Activated CD4-positive, alpha-beta memory T cell treated with anti-CD3 and anti-CD28 coated beads, Interleukin-2, amount 10 ng/mL, durations not matched to agents 7 days and 5 days (primary cell): Measurements from ENCODE around the gene PSTK. TPM values are rescaled to one million over a fixed set of nuclear protein-coding genes. Genes with fewer than 3 reads are reported as not detected.

Source experiments
- CTCF ChIA-PET: fragments of 350-600 bp; sonication (Branson Sonifier 250); formaldehyde crosslinking; loops from one replicate; lab custom pipeline; 2021; ENCODE audit warnings: antibody characterized with exemption, inconsistent platforms; lab: Charles Lee
- POLR2A ChIA-PET: fragments of 350-600 bp; sonication (Branson Sonifier 250); formaldehyde crosslinking; loops from one replicate; lab custom pipeline; 2021; ENCODE audit warnings: antibody characterized with exemption; lab: Charles Lee
- DNase-seq: peaks from one replicate; pipeline ENCODE4 v3.0.0-alpha.2; 2020
- H3K27ac Mint-ChIP-seq: one replicate; pipeline ENCODE4 v1.8.0; 2021; ENCODE audit warnings: mild to moderate bottlenecking, mixed read lengths
- H3K27me3 Mint-ChIP-seq: one replicate; pipeline ENCODE4 v1.8.0; 2021; ENCODE audit warnings: mixed read lengths
- H3K36me3 Mint-ChIP-seq: one replicate; pipeline ENCODE4 v1.8.0; 2021; ENCODE audit warnings: low read depth, mixed read lengths
- H3K4me1 Mint-ChIP-seq: one replicate; pipeline ENCODE4 v1.8.0; 2021; ENCODE audit warnings: mixed read lengths
- H3K4me3 Mint-ChIP-seq: one replicate; pipeline ENCODE4 v1.8.0; 2021; ENCODE audit warnings: mild to moderate bottlenecking, mixed read lengths
- H3K9me3 Mint-ChIP-seq: one replicate; pipeline ENCODE4 v1.8.0; 2021; ENCODE audit warnings: mixed read lengths
- total RNA-seq, 2 experiments: library from RNA; stranded (reverse); gene quantifications; one replicate each; pipeline ENCODE4 v1.2.3, GENCODE V29; 2021

PSTK gene, protein sequence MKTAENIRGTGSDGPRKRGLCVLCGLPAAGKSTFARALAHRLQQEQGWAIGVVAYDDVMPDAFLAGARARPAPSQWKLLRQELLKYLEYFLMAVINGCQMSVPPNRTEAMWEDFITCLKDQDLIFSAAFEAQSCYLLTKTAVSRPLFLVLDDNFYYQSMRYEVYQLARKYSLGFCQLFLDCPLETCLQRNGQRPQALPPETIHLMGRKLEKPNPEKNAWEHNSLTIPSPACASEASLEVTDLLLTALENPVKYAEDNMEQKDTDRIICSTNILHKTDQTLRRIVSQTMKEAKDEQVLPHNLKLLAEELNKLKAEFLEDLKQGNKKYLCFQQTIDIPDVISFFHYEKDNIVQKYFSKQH
- total RNA-seq = 1 to 10 TPM; 2.6 to 3.8 TPM

- ChIA-PET CTCF (interaction anchor here (1.0 to 3.2 kb wide), 12 partner anchors 11 to 103 kb away, joined by 3 to 29 read pairs (median 5); partner anchors contain the start of genes ACADSB, C10orf88 and IKZF5), POLR2A (interaction anchor here (0.6 to 4.5 kb wide), 10 partner anchors 9 to 174 kb away, joined by 3 to 49 read pairs (median 5); partner anchors contain the start of genes ACADSB, BUB3, C10orf88 and FAM24B)
- Mint-ChIP-seq H3K27me3 (no peaks in the 10 kb centered on the region), H3K9me3 (no peaks in the 10 kb centered on the region), H3K4me3 (peak within 1 kb of the TSS; percentile 80), H3K27ac (peak within 1 kb of the TSS; percentile 84), H3K4me1 (peaks cover 15% of the 10 kb centered on the region), H3K36me3 (no peaks in the 10 kb centered on the region)
- DNase-seq = peak; percentile 89
These were observed at the start of gene PSTK for GRCh38 chr10:122980209-122981065. PSTK (plus strand) TSS chr10:122980401; CDS start chr10:122980480, 79 bp downstream.

- H3K27ac Mint-ChIP-seq = no peak overlapping the region
- H3K27me3 Mint-ChIP-seq = no peaks in the 10 kb centered on the region
These were observed 48.9 kb upstream of the PSTK start for GRCh38 chr10:122931088-122931906.

GRCh38 chr10:122939133-122939855 is 40.9 kb upstream of the PSTK start:
- no peaks in the 10 kb centered on the region for H3K4me1 Mint-ChIP-seq
- no peak overlapping the region for H3K4me3 Mint-ChIP-seq
- no peaks in the 10 kb centered on the region for H3K27me3 Mint-ChIP-seq
- CTCF ChIA-PET = no interaction called here
- no peak overlapping the region for H3K27ac Mint-ChIP-seq
- DNase-seq = no peak
- no peaks in the 10 kb centered on the region for H3K9me3 Mint-ChIP-seq
- POLR2A ChIA-PET = no interaction called here
- peaks cover 46% of the 10 kb centered on the region for H3K36me3 Mint-ChIP-seq

More at GRCh38 chr10:122931088-122931906, 48.9 kb upstream of the PSTK start:
- Mint-ChIP-seq H3K4me3 (no peak overlapping the region), H3K36me3 (peaks cover 17% of the 10 kb centered on the region), H3K9me3 (no peaks in the 10 kb centered on the region), H3K4me1 (no peaks in the 10 kb centered on the region)
- DNase-seq = no peak
- ChIA-PET CTCF (no interaction called here), POLR2A (no interaction called here)

DNA sequence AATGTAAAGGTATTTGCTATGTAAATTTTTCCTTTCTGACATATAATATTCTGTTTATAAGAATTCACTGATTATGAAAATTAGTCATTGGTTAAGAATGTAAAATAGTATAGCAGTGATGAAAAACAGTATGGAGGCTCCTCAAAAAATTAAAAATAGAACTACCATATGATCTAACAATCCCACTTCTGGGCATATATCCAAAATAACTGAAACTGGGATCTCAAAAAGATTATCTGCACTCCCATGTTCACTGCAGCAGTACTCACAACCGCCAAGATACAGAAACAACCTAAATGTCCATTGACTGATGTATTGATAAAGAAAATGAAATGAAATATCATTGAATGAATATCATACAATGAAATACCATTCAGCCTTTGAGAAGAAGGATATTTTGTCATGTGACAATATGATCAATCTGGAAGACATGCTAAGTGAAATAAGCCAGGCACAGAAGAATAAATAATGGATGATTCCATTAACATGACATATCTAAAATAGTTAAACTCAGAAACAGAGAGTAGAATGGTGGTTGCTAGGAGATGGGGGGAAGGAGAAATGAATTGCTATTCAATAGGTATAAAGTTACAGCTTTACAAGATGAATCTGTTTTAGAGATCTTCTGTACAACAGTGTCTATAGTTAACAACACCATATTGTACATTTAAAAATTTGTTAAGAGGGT is 40.2 kb upstream of the PSTK start:
- H3K4me3 Mint-ChIP-seq = no peak overlapping the region
- CTCF ChIA-PET = no interaction called here
- H3K4me1 Mint-ChIP-seq = no peaks in the 10 kb centered on the region
- H3K9me3 Mint-ChIP-seq = no peaks in the 10 kb centered on the region
- no peak for DNase-seq
- H3K27me3 Mint-ChIP-seq = no peaks in the 10 kb centered on the region
- POLR2A ChIA-PET = no interaction called here
- no peak overlapping the region for H3K27ac Mint-ChIP-seq
- peaks cover 43% of the 10 kb centered on the region for H3K36me3 Mint-ChIP-seq

GRCh38 chr10:122949296-122949695 is 30.9 kb upstream of the PSTK start:
- H3K4me3 Mint-ChIP-seq = no peak overlapping the region

GRCh38 chr10:122953902-122954730 is 26.1 kb upstream of the PSTK start, which contains the start of gene C10orf88:
C10orf88 (minus strand) TSS chr10:122954227; CDS start chr10:122954178, 49 bp downstream.
- H3K27me3 Mint-ChIP-seq = peaks cover 17% of the 10 kb centered on the region
- DNase-seq = peak; percentile 98
- ChIA-PET POLR2A (interaction anchor here (0.6 to 5.0 kb wide), 9 partner anchors 17 to 200 kb away, joined by 3 to 37 read pairs (median 4); partner anchors contain the start of genes ACADSB, BUB3, FAM24B and IKZF5), CTCF (interaction anchor here (1.1 to 5.2 kb wide), 2 partner anchors 13 to 26 kb away, joined by 3 to 25 read pairs; partner anchors contain the start of gene PSTK)
- peak within 1 kb of the TSS; percentile 86 for H3K4me3 Mint-ChIP-seq
- peak within 1 kb of the TSS; percentile 82 for H3K27ac Mint-ChIP-seq
- H3K9me3 Mint-ChIP-seq = no peaks in the 10 kb centered on the region
- H3K4me1 Mint-ChIP-seq = peaks cover 40% of the 10 kb centered on the region
- H3K36me3 Mint-ChIP-seq = peaks cover 31% of the 10 kb centered on the region

More at GRCh38 chr10:122949296-122949695, 30.9 kb upstream of the PSTK start:
- H3K27ac Mint-ChIP-seq = no peak overlapping the region
- DNase-seq = no peak
- H3K4me1 Mint-ChIP-seq = peaks cover 30% of the 10 kb centered on the region
- H3K9me3 Mint-ChIP-seq = no peaks in the 10 kb centered on the region
- peaks cover 54% of the 10 kb centered on the region for H3K36me3 Mint-ChIP-seq
- H3K27me3 Mint-ChIP-seq = no peaks in the 10 kb centered on the region
- ChIA-PET CTCF (interaction anchor here (1.6 kb wide), 1 partner anchor 30 kb away, joined by 5 read pairs; no protein-coding TSS in a partner anchor), POLR2A (no interaction called here)

DNA sequence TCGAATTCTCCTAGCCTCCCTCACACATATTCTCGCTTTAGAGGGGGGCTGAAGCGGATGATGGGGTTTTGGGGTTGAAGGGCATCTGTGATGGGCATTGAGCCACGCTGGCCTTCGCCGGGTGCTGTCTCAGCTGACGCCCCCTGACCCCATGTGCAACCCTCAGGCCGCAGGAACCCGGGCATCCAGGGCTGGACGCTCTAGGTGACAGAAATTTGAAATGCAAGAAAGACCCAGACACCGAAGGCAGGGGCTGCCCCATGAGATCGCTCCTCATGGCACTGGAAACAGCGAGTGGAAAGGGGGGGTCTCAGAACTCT is 25.5 kb upstream of the PSTK start:
- peaks cover 26% of the 10 kb centered on the region for H3K36me3 Mint-ChIP-seq
- POLR2A ChIA-PET = interaction anchor here (0.6 to 5.0 kb wide), 5 partner anchors 26 to 200 kb away, joined by 3 to 37 read pairs (median 5); partner anchors contain the start of genes ACADSB, BUB3, FAM24B and IKZF5
- no peaks in the 10 kb centered on the region for H3K9me3 Mint-ChIP-seq
- DNase-seq = no peak
- H3K27me3 Mint-ChIP-seq = peaks cover 17% of the 10 kb centered on the region
- CTCF ChIA-PET = interaction anchor here (1.7 to 5.2 kb wide), 2 partner anchors 25 to 28 kb away, joined by 4 to 25 read pairs; partner anchors contain the start of gene PSTK
- peak overlapping the region; percentile 86 for H3K4me3 Mint-ChIP-seq
- peaks cover 38% of the 10 kb centered on the region for H3K4me1 Mint-ChIP-seq
- H3K27ac Mint-ChIP-seq = no peak overlapping the region

GRCh38 chr10:122955892-122956291 is 24.3 kb upstream of the PSTK start:
- H3K9me3 Mint-ChIP-seq = no peaks in the 10 kb centered on the region
- no peak for DNase-seq
- peaks cover 17% of the 10 kb centered on the region for H3K27me3 Mint-ChIP-seq
- H3K27ac Mint-ChIP-seq = no peak overlapping the region
- H3K4me3 Mint-ChIP-seq = no peak overlapping the region
- H3K36me3 Mint-ChIP-seq = peaks cover 17% of the 10 kb centered on the region
- ChIA-PET CTCF (interaction anchor here (1.7 to 5.2 kb wide), 2 partner anchors 24 to 27 kb away, joined by 4 to 25 read pairs; partner anchors contain the start of gene PSTK), POLR2A (interaction anchor here (3.6 to 5.0 kb wide), 2 partner anchors 25 to 53 kb away, joined by 25 to 37 read pairs; partner anchors contain the start of genes ACADSB, IKZF5 and PSTK)
- H3K4me1 Mint-ChIP-seq = peaks cover 32% of the 10 kb centered on the region

GRCh38 chr10:122957474-122957873 is 22.7 kb upstream of the PSTK start:
- Mint-ChIP-seq H3K27ac (no peak overlapping the region), H3K4me1 (peaks cover 24% of the 10 kb centered on the region), H3K36me3 (peaks cover 12% of the 10 kb centered on the region), H3K27me3 (peaks cover 20% of the 10 kb centered on the region), H3K9me3 (no peaks in the 10 kb centered on the region), H3K4me3 (no peak overlapping the region)
- POLR2A ChIA-PET = interaction anchor here (5.0 kb wide), 1 partner anchor 23 kb away, joined by 37 read pairs; the partner anchor contains the start of gene PSTK
- CTCF ChIA-PET = interaction anchor here (5.2 kb wide), 1 partner anchor 23 kb away, joined by 25 read pairs; the partner anchor contains the start of gene PSTK
- DNase-seq = no peak

- Mint-ChIP-seq H3K9me3 (peaks cover 17% of the 10 kb centered on the region), H3K4me3 (no peak overlapping the region), H3K27ac (no peak overlapping the region), H3K4me1 (no peaks in the 10 kb centered on the region), H3K27me3 (peaks cover 14% of the 10 kb centered on the region), H3K36me3 (peaks cover 2% of the 10 kb centered on the region)
- CTCF ChIA-PET = interaction anchor here (0.8 kb wide), 1 partner anchor 17 kb away, joined by 3 read pairs; no protein-coding TSS in a partner anchor
- no peak for DNase-seq
- POLR2A ChIA-PET = no interaction called here
These were observed 17.8 kb upstream of the PSTK start for GRCh38 chr10:122962405-122962804.
